Endothelial cell of umbilical vein (primary cell): ENCODE measurements around the gene SLC7A10. TPM values are rescaled to one million over a fixed set of nuclear protein-coding genes. Genes with fewer than 3 reads are reported as not detected.

ENCODE experiments used
- BruUV-seq: library from RNA; stranded (reverse); fragments of 400-500 nt; replicated peaks from 2 replicates; lab custom pipeline; 2021; lab: Mats Ljungman, UMichigan
- CTCF ChIA-PET: fragments of 300-600, 350-600 bp; sonication (Branson Sonifier 250); formaldehyde crosslinking; loops from one replicate; lab custom pipeline; 2021; ENCODE audit warnings: antibody characterized with exemption, inconsistent platforms; lab: Charles Lee
- POLR2A ChIA-PET: fragments of 300-600, 350-600 bp; sonication (Branson Sonifier 250); formaldehyde crosslinking; loops from one replicate; lab custom pipeline; 2021; ENCODE audit warnings: antibody characterized with exemption, inconsistent platforms; lab: Charles Lee
- DNase-seq: peaks from one replicate; pipeline ENCODE4 v3.0.0-alpha.2; 2011; ENCODE audit warnings: low read depth, low spot score
- FAIRE-seq: peaks from 2 replicates; lab custom pipeline; 2011; peaks lifted over from hg19 to GRCh38; lab: Jason Lieb, UNC
- H2AFZ ChIP-seq: 2 replicates; pipeline ENCODE4 v1.6.0; 2012; ENCODE audit warnings: low read depth, low read length, control low read depth, inconsistent platforms
- H3K27ac ChIP-seq: 2 replicates; pipeline ENCODE4 v1.5.1; 2011; ENCODE audit warnings: low read depth, mild to moderate bottlenecking, control low read depth, low read length, moderate library complexity; ENCODE audit not compliant: insufficient read depth
- H3K27me3 ChIP-seq, 2 experiments: 2 replicates each; pipeline versions ENCODE4 v1.6.0 to v1.6.1; 2011; ENCODE audit warnings: low read length in 2 of 2, mixed read lengths in 1 of 2; ENCODE audit not compliant: control insufficient read depth in 2 of 2, insufficient read depth in 2 of 2
- H3K36me3 ChIP-seq, 2 experiments: 2 replicates in 1 of 2; 3 replicates in 1 of 2; pipeline ENCODE4 v1.5.1; 2011; ENCODE audit warnings: low read length in 2 of 2, mild to moderate bottlenecking in 1 of 2, moderate library complexity in 1 of 2; ENCODE audit not compliant: control insufficient read depth in 2 of 2, insufficient read depth in 2 of 2; ENCODE audit errors: extremely low read depth in 1 of 2
- H3K4me1 ChIP-seq: 3 replicates; pipeline ENCODE4 v1.5.1; 2011; ENCODE audit warnings: mild to moderate bottlenecking, low read length; ENCODE audit not compliant: control insufficient read depth, insufficient read depth; ENCODE audit errors: extremely low read depth
- H3K4me2 ChIP-seq: 2 replicates; pipeline ENCODE4 v1.6.1; 2011; ENCODE audit warnings: low read length, control low read depth, mixed read lengths; ENCODE audit not compliant: insufficient read depth
- H3K4me3 ChIP-seq, 3 experiments: fragments of 200-600 bp in 1 of 3; sonication (generic), shearing (Covaris generic) in 1 of 3; replicated peaks in 1 of 3; 2 replicates each; pipeline ENCODE4 v1.5.1; 2011 to 2016; ENCODE audit warnings: control low read depth in 3 of 3, low read length in 3 of 3, mild to moderate bottlenecking in 2 of 3, inconsistent platforms in 1 of 3, low read depth in 1 of 3, moderate library complexity in 1 of 3; ENCODE audit not compliant: insufficient read depth in 1 of 3
- H3K79me2 ChIP-seq: 2 replicates; pipeline ENCODE4 v1.6.0; 2012; ENCODE audit warnings: low read length, inconsistent platforms; ENCODE audit not compliant: control insufficient read depth, insufficient read depth
- H3K9ac ChIP-seq: replicated peaks from 2 replicates; pipeline ENCODE3; 2011; ENCODE audit warnings: low read length, control low read depth; ENCODE audit not compliant: insufficient read depth; ENCODE audit errors: extremely low read depth
- H3K9me1 ChIP-seq: replicated peaks from 3 replicates; pipeline ENCODE4 v1.6.0; 2011; ENCODE audit warnings: mild to moderate bottlenecking, low read length; ENCODE audit not compliant: control insufficient read depth, insufficient read depth; ENCODE audit errors: extremely low read depth
- H3K9me3 ChIP-seq: replicated peaks from 2 replicates; pipeline ENCODE4 v1.5.1; 2012; ENCODE audit warnings: low read length, inconsistent platforms; ENCODE audit not compliant: control insufficient read depth, insufficient read depth
- H4K20me1 ChIP-seq: replicated peaks from 2 replicates; pipeline ENCODE3; 2011; ENCODE audit warnings: mild to moderate bottlenecking, low read length; ENCODE audit not compliant: control insufficient read depth, insufficient read depth; ENCODE audit errors: extremely low read depth
- EZH2 ChIP-seq: IDR thresholded peaks from 2 replicates; pipeline ENCODE4 v1.6.1; 2012; ENCODE audit warnings: borderline replicate concordance, low read depth, mild to moderate bottlenecking, moderate library complexity, low read length, inconsistent platforms; ENCODE audit not compliant: severe bottlenecking
- FOS ChIP-seq: IDR thresholded peaks from 2 replicates; pipeline ENCODE4 v1.6.1; 2011; ENCODE audit warnings: mild to moderate bottlenecking, low read length, moderate library complexity, borderline replicate concordance; ENCODE audit not compliant: insufficient read depth
- GATA2 ChIP-seq: IDR thresholded peaks from 2 replicates; pipeline ENCODE4 v1.7.0; 2011; ENCODE audit warnings: low read depth, mild to moderate bottlenecking, moderate library complexity, mixed read lengths, low read length; ENCODE audit not compliant: insufficient read length, insufficient read depth
- JUN ChIP-seq: IDR thresholded peaks from 2 replicates; pipeline ENCODE4 v1.6.1; 2011; ENCODE audit warnings: borderline replicate concordance, low read depth; ENCODE audit not compliant: insufficient read length, insufficient read depth
- MYC ChIP-seq: IDR thresholded peaks from one replicate; pipeline ENCODE4 v1.6.1; 2011; ENCODE audit warnings: mild to moderate bottlenecking, low read depth, low read length
- POLR2A ChIP-seq: IDR thresholded peaks from 2 replicates; pipeline ENCODE4 v1.6.1; 2012; ENCODE audit warnings: low read depth, mild to moderate bottlenecking, control low read depth, low read length
- POLR2AphosphoS5 ChIP-seq: IDR thresholded peaks from 2 replicates; pipeline ENCODE4 v1.6.1; 2012; ENCODE audit warnings: low read depth, mild to moderate bottlenecking, control low read depth, low read length, moderate library complexity; ENCODE audit not compliant: insufficient read depth
- dilution Hi-C: fragments of 300-500 bp; cut with MboI; formaldehyde crosslinking; loops from one replicate; pipeline ENCODE4 v1.15.0; 2019; ENCODE audit warnings: low sequenced_read_pairs; ENCODE audit not compliant: extremely low pct_ligation_motif_present
- intact Hi-C: fragments of 100-400 bp; cut with micrococcal nuclease; formaldehyde crosslinking; loops from one replicate; pipeline ENCODE4 v1.10.0; 2022
- polyA plus RNA-seq, 4 experiments: library from polyadenylated mRNA; depleted of rRNA in 3 of 4; stranded (reverse) in 3 of 4; unstranded in 1 of 4; fragments of >200 nt; gene quantifications; 2 replicates each; pipeline versions ENCODE4 v1.2.1 to v1.2.3, GENCODE V29; 2011 to 2012; ENCODE audit warnings: missing spikeins in 1 of 4
- total RNA-seq: library from RNA; stranded (reverse); gene quantifications from 2 replicates; pipeline ENCODE4 v1.2.3, GENCODE V29; 2021
- TF ChIP-seq, protein P1 (sequence below): IDR thresholded peaks from 2 replicates; pipeline ENCODE4 v1.6.1; 2011; ENCODE audit not compliant: insufficient read depth, insufficient read length
- TF ChIP-seq, protein P2 (sequence below), 2 donors: IDR thresholded peaks; 1 replicate in 1 of 2; 2 replicates in 1 of 2; pipeline ENCODE4 v1.5.1; 2011; ENCODE audit warnings: low read length in 2 of 2, mild to moderate bottlenecking in 2 of 2, moderate library complexity in 2 of 2, control low read depth in 1 of 2, inconsistent platforms in 1 of 2, low read depth in 1 of 2; ENCODE audit not compliant: insufficient read depth in 1 of 2; ENCODE audit errors: extremely low read depth in 1 of 2

Gene SLC7A10
- total and polyA plus RNA-seq, 2 donors (not counting 3 experiments of a cell fraction or from before 2014, with no cell fraction given): not detected

DNA sequence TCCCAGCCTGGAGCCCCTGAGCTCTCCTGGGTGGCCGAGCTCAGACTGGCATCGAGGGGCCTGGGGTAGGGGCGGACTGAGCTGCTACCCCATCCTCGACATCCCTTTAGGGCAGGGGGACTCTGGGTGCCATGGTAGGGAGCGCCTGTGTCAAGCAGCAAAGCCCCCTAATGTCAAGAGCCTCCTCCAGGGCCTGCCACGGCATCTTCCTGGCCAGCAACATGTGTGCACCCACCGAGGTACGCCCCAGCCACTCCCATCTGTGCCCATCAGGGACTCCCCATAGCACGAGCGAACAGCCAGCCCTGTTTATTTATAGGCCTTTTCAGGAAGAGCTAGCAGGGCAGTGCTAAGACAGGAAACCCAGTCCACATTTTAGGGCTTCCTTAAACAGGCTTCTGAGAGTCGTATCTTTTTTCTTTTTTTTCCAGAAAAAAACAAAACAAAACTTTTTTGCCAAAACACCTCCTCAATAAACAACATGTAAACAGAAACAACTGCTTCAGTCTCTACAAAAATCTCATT is 17.2 kb downstream of the SLC7A10 start:
- TF ChIP-seq GATA2: no peak
- no peak for TF ChIP-seq MYC
- TF ChIP-seq JUN: no peak
- no peak for TF ChIP-seq EZH2
- no peak for TF ChIP-seq POLR2AphosphoS5
- Histone ChIP-seq H3K9ac (no peak overlapping the region), H2AFZ (no peak overlapping the region), H3K9me3 (no peaks in the 10 kb centered on the region), H3K27me3 (no peaks in the 10 kb centered on the region), H4K20me1 (no peaks in the 10 kb centered on the region), H3K79me2 (no peaks in the 10 kb centered on the region), H3K9me1 (no peaks in the 10 kb centered on the region), H3K36me3 (peaks cover 0 to 3% of the 10 kb centered on the region in 2 experiments), H3K4me3 (no peak overlapping the region), H3K27ac (no peak overlapping the region), H3K4me2 (no peak overlapping the region), H3K4me1 (no peaks in the 10 kb centered on the region)
- ChIA-PET POLR2A (no interaction called here), CTCF (interaction anchor here (2.9 kb wide), 1 partner anchor 24 kb away, joined by 13 read pairs; no protein-coding TSS in a partner anchor)
- DNase-seq (no peak), FAIRE-seq (no peak)
- intact Hi-C loops (no loop called here), dilution Hi-C loops (no loop called here)
- BruUV-seq: no TSS peak

DNA sequence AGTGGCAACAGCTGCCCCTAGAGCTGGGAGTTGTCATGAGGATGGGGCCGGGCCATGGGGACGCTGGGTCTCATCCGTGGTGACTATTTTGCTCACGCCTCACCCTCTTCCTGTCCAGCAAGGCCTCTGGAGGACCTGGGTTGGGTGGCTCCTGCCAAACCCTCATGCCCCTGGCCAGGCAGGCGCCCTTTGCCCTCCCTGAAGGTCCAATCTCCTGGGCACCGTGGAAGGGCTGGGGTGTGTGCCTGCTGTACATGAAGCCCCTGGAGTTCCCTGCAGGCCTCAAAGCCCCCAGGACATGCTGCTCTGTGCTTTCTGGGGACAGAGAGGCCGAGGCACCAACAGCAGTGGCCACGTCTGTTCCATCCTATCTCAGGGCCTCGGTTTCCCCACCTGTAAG is 17.7 kb downstream of the SLC7A10 start:
- dilution Hi-C loops: no loop called here
- H3K9me1 ChIP-seq: no peaks in the 10 kb centered on the region
- H3K79me2 ChIP-seq: no peaks in the 10 kb centered on the region
- no peak overlapping the region for H3K4me2 ChIP-seq
- H3K4me3 ChIP-seq: no peak overlapping the region
- H3K27me3 ChIP-seq: no peaks in the 10 kb centered on the region
- TF ChIP-seq MYC (no peak), FOS (no peak), GATA2 (no peak), POLR2A (no peak), EZH2 (no peak), JUN (no peak), POLR2AphosphoS5 (no peak)
- TF ChIP-seq, protein P1, sequence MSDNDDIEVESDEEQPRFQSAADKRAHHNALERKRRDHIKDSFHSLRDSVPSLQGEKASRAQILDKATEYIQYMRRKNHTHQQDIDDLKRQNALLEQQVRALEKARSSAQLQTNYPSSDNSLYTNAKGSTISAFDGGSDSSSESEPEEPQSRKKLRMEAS: no peak
- TF ChIP-seq, protein P2, sequence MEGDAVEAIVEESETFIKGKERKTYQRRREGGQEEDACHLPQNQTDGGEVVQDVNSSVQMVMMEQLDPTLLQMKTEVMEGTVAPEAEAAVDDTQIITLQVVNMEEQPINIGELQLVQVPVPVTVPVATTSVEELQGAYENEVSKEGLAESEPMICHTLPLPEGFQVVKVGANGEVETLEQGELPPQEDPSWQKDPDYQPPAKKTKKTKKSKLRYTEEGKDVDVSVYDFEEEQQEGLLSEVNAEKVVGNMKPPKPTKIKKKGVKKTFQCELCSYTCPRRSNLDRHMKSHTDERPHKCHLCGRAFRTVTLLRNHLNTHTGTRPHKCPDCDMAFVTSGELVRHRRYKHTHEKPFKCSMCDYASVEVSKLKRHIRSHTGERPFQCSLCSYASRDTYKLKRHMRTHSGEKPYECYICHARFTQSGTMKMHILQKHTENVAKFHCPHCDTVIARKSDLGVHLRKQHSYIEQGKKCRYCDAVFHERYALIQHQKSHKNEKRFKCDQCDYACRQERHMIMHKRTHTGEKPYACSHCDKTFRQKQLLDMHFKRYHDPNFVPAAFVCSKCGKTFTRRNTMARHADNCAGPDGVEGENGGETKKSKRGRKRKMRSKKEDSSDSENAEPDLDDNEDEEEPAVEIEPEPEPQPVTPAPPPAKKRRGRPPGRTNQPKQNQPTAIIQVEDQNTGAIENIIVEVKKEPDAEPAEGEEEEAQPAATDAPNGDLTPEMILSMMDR (IDR thresholded peaks at IDR 0.05; ENCODE audit: extremely low read depth in 1 of 2, insufficient read depth in 1 of 2, low read depth in 1 of 2, low read length in 2 of 2): no peak
- intact Hi-C loops: no loop called here
- no TSS peak for BruUV-seq
- H3K9ac ChIP-seq: no peak overlapping the region
- peaks cover 0 to 4% of the 10 kb centered on the region in 2 experiments for H3K36me3 ChIP-seq
- POLR2A ChIA-PET: no interaction called here
- CTCF ChIA-PET: interaction anchor here (2.9 kb wide), 1 partner anchor 24 kb away, joined by 13 read pairs; no protein-coding TSS in a partner anchor
- no peaks in the 10 kb centered on the region for H4K20me1 ChIP-seq
- FAIRE-seq (no peak), DNase-seq (no peak)
- H2AFZ ChIP-seq: no peak overlapping the region
- H3K4me1 ChIP-seq: no peaks in the 10 kb centered on the region
- no peak overlapping the region for H3K27ac ChIP-seq
- H3K9me3 ChIP-seq: no peaks in the 10 kb centered on the region
